GM19043 (cell line): ENCODE measurements around the gene HSPA12A.
"Not testable (repeated sequence)": the region's sequence is repeated elsewhere in the genome, so short reads cannot be mapped to it uniquely, and the experiment has no call there.

Experiments
- ATAC-seq: cut with Tn5 transposase; IDR thresholded peaks from one replicate; pipeline ENCODE4 v1.9.1; 2021; ENCODE audit warnings: low read depth; ENCODE audit not compliant: unreplicated experiment

The HSPA12A gene

GRCh38 chr10:116719804-116720203 is 22.6 kb downstream of the HSPA12A start:
- no peak for ATAC-seq

DNA sequence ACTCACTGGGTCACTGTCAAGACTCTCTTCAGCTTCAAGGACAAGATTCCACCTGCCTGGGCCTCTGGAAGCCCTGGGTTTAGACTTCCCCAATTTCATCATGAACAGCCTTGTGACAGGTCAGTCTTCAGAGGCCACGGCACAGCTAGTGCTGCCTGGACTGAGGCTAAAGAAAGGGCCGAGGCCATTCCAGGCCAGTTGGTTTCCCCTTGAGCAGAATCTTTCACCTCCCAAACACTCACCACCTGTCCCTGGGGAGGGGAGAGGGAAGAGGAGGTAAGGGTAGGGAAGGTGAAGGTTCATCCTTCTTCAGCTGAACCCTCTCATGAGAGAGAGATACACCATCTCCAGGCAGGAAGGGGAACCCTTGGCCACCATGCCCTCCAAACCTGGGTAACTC is 24.3 kb downstream of the HSPA12A start:
- no peak for ATAC-seq

DNA sequence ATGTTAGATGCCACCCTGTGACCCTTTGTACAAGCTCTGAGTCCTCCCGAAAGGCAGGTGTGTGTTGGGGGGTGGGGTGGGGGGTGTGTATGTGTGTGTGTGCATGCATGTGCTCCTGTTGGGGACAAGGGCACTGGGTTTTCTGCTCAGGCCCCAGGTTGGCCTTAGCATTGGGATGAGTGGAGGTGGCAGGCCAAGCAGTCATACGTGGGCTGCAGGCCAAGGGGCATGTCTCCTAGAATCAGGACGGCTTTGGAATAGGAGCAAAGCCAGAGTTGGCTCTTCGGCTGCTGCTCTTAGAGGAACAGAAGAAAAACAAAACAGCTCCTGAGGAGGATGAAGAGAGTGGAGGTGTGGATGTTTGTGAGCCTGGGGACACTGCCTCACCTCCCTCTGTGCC is 26.0 kb downstream of the HSPA12A start:
- no peak for ATAC-seq

DNA sequence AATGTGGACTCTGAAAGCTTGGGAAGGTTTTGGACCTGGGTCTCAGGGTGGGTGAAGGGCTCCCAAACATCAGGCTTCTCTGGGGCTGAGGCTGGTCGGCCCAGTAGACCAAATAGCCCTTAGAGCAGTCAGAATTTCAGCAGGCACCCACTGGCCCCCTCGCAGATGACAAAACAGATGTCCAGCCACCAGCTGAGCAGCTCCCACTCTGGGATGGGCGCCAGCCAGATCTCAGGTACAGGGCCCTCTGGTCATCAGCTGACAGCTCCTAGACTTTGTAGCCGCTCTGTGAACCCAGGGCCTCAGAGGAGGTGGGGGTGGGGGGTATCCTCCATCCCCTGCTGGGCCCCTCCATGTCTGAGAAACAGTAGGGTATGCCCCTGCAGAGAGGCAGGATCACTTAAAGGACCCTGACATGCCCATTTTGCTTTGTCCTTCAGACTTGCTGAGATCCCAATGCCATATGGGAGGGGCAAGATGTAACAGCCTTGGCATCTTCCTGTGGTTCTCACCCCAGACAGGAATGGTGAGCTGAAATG is 26.5 kb downstream of the HSPA12A start:
- no peak for ATAC-seq

DNA sequence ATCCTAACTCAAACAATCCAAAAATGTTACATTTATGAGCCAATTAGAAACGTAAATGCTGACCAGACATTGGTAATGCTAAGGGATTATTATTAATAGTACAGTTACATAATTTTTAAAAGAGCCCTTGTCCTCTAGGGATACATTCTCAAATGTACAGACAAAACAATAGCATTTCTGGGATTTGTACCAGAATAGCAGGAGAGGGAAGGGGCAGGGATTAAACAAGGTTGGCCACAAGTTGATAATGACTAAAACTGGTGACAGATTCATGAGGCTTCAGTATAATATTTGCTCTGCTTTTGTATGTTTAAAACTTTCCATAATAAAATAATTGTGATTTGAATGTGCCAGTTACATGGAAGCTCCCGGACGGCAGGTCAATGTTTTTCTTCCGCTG is 27.0 kb downstream of the HSPA12A start:
- ATAC-seq, result no peak

DNA sequence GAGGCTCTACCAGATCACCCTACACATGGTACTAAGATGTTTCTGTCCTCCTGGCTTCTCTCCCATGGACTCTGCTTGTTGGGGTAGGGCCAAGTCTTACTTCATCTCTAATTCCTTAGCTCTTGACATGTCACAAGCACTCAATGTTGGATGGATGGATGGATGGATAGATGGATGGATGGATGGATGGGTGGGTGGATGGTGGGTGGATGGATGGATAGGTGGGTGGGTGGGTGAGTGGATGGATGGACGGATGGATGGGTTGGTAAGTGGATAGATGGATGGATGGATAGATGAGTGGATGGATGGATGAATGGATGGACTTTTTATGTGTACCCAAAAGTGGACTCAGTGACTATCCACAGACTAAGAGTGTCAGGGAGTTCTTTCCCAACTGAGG is 28.5 kb downstream of the HSPA12A start:
- no peak for ATAC-seq

DNA sequence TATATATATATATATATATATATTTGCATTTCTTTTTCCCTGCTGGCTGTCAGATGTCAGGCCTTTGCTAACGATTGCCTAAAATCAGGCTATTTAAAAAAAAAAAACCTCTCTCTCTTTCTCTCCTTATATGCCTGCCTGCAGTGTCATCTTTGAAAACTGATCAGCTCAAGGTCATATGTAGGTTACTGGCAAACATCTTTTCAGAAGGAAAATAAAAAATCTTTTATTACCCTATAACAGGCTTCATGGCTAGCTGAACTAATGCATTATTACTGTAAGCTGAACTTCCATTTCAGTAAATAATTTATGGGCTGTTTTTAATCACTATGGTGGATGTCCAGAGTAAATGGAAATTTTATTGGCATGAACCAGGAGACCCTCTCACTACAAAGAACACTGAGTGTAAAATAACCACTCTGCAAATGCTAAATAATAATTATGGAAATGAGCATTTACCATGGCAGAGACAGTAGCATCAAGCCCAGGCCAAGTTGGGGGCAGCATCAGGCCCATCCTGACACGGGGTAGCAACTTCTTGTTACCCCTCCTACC is 29.3 kb downstream of the HSPA12A start:
- ATAC-seq, result no peak

- no peak for ATAC-seq
These were observed 29.8 kb downstream of the HSPA12A start for GRCh38 chr10:116712519-116712918.

GRCh38 chr10:116711803-116712202 is 30.6 kb downstream of the HSPA12A start:
- ATAC-seq, result not testable (repeated sequence)

DNA sequence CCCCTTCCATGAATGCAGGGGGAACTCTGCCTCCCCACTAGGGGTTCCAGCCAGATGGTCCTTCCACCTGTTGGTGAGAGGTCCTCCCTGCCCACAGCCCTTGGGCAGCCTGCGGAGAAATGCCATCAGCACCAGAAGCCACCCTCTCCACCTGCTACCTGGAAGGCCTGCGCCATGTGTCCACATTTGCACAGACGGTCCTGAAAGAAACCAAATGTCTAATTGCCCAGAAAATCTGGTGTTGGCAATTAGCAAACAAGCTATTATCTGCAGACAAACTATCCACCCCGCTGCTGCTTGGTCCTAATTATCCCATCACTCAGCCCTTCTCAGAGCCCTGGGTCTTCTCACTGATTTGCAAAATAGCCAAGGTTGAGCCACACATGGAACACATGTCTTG is 32.3 kb downstream of the HSPA12A start:
- ATAC-seq, result no peak

DNA sequence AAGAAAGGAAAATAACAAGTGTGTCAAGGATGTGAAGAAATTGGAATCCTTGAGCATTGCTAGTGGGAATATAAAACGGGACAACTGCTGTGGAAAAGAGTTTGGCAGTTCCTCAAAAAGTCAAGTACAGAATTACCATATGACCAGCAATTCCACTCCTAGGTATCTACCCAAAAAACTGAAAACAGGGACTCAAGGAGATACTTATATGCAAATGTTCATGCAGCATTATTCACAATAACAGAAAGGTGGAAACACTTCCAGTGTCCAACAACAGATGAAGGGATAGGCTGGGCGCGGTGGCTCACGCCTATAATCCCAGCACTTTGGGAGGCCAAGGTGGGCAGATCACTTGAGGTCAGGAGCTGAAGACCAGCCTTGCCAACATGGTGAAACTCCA is 33.5 kb downstream of the HSPA12A start:
- no peak for ATAC-seq

DNA sequence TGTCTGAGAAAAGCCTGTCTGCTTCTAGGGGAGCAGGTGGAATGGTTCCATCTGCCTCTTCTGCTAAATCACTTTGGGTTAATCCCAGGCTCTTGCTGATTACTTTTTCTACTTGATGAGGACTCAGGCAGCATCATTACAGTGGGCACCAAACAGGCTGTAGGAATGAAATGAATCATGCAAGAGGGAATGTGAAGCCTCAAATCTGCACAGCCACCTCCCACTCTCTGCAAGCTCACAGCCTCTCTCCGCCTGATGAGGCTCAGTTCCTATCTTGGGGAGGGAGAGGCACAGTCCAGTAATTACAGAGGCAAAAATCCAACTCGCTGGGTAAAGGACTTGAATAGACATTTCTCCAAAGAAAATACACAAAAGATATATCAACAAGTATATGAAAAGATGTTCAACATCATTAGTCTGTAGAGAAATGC is 34.0 kb downstream of the HSPA12A start:
- no peak for ATAC-seq

- ATAC-seq, result no peak
These were observed 34.4 kb downstream of the HSPA12A start for GRCh38 chr10:116707981-116708380.

GRCh38 chr10:116706281-116706680 is 36.1 kb downstream of the HSPA12A start:
- no peak for ATAC-seq

DNA sequence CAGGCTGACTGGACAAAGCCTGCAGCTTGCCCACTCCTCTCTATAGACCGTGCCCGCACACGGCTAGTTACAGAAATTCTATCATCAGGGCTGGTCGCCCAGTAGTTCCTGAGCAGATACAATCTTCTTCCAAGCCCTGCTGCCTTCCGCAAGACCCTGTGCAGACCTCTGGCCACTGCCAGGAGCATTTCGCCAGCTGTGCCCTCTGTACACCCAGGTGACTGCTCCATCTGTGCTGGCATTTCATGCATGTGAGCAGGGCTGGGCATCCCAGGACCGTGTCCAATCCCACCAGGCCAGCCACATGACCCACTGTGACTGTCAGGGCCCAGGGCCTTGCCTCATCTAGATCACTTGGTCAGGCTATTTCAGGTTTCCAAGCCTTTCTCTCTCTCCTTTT is 36.9 kb downstream of the HSPA12A start:
- ATAC-seq, result no peak

- no peak for ATAC-seq
These were observed 37.4 kb downstream of the HSPA12A start for GRCh38 chr10:116704926-116705325.

DNA sequence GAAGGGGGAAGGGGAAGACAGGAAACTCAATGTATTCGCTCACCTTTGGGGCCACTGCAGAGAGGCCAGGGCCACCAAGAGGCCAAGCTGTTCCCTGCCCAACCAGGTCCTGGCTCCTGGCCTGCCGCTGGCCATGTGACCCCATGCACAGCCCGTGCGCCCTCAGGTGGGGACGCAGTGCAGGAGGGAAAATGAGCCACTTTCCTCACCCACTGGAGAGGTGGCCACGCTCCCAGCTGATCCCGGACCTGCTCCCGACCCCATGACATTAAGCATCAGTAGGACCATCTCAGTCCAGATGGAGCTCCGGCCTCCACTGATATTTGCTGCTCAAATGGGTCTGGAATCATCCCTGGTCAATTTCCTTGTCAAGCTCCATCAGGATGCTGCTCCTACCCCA is 40.2 kb downstream of the HSPA12A start:
- ATAC-seq, result no peak

DNA sequence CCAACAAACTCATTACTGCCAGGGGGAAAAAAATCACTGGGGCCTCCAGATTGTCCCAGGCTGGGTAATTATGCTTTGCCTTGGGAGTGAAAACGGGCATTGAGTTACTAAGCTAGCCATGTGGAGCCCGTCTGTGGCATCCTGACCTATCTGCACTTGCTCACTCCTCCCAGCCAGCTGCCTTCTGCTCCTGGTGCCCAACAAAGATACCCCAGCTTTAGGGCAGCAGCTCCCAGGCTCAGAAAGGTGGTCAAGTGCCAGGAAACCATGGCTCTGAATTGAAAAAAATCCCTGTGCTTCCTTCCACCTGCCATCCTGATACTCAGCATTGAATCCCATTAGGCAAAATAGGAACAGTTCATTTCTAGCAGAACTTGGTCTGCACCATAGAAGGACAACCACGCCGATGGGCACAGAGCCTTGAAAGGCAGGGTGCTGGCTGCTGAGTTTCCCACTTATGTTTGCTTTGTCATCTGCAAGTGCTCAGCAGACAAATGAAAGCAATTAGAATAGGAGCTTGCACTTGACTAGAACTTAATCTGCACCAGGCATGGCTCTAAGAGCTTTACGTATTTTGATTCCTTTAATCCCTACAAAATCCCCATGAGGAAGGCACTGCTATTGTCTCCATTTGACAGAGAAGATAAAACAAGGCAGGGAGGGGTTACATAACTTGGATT is 42.8 kb downstream of the HSPA12A start:
- ATAC-seq, result no peak

- ATAC-seq, result no peak
These were observed 43.3 kb downstream of the HSPA12A start for GRCh38 chr10:116699049-116699448.

GRCh38 chr10:116698364-116698763 is 44.0 kb downstream of the HSPA12A start:
- no peak for ATAC-seq

- no peak for ATAC-seq
These were observed 44.5 kb downstream of the HSPA12A start for GRCh38 chr10:116697816-116698215.

GRCh38 chr10:116696919-116697318 is 45.4 kb downstream of the HSPA12A start:
- ATAC-seq, result no peak
